ENCODE measurements around the gene B4GALT2.

Gene B4GALT2

GRCh38 chr1:43978551-43979260 is at the start of gene B4GALT2:
B4GALT2 (plus strand) TSS chr1:43979210; CDS start chr1:43981161, 1,951 bp downstream.
- peak; percentile 79 for DNase-seq (ENCODE audit: low read depth)
- Histone ChIP-seq H3K36me3 (ENCODE audit: control insufficient read depth, insufficient read depth, low read length, severe bottlenecking) (peaks cover 20% of the 10 kb centered on the region), H3K4me1 (ENCODE audit: control insufficient read depth, insufficient read depth, low read length) (peaks cover 39% of the 10 kb centered on the region), H3K9me3 (ENCODE audit: control insufficient read depth, low read length) (no peaks in the 10 kb centered on the region), H3K9ac (ENCODE audit: low read length) (peak within 1 kb of the TSS; percentile 86), H3K4me3 (ENCODE audit: low read length) (peak within 1 kb of the TSS; percentile 84), H3K27me3 (replicated peaks; ENCODE audit: control insufficient read depth, insufficient read depth, low read length) (no peaks in the 10 kb centered on the region)

GRCh38 chr1:43930168-43930948 is 48.7 kb upstream of the B4GALT2 start:
- H3K36me3 ChIP-seq (ENCODE audit: control insufficient read depth, insufficient read depth, low read length, severe bottlenecking), result peaks cover 5% of the 10 kb centered on the region
- H3K4me1 ChIP-seq (ENCODE audit: control insufficient read depth, insufficient read depth, low read length), result peaks cover 6% of the 10 kb centered on the region
- H3K9ac ChIP-seq (ENCODE audit: low read length), result no peak overlapping the region
- DNase-seq (ENCODE audit: low read depth), result no peak
- H3K9me3 ChIP-seq (ENCODE audit: control insufficient read depth, low read length), result no peaks in the 10 kb centered on the region
- H3K4me3 ChIP-seq (ENCODE audit: low read length), result no peak overlapping the region
- no peaks in the 10 kb centered on the region for H3K27me3 ChIP-seq (replicated peaks; ENCODE audit: control insufficient read depth, insufficient read depth, low read length)

GRCh38 chr1:43930949-43931275 is 48.1 kb upstream of the B4GALT2 start:
- Histone ChIP-seq H3K27me3 (replicated peaks; ENCODE audit: control insufficient read depth, insufficient read depth, low read length) (peaks cover 3% of the 10 kb centered on the region), H3K4me3 (ENCODE audit: low read length) (no peak overlapping the region), H3K9ac (ENCODE audit: low read length) (no peak overlapping the region), H3K4me1 (ENCODE audit: control insufficient read depth, insufficient read depth, low read length) (peaks cover 6% of the 10 kb centered on the region), H3K9me3 (ENCODE audit: control insufficient read depth, low read length) (no peaks in the 10 kb centered on the region), H3K36me3 (ENCODE audit: control insufficient read depth, insufficient read depth, low read length, severe bottlenecking) (no peaks in the 10 kb centered on the region)
- no peak for DNase-seq (ENCODE audit: low read depth)

GRCh38 chr1:43931711-43932660 is 47.0 kb upstream of the B4GALT2 start:
- Histone ChIP-seq H3K4me1 (ENCODE audit: control insufficient read depth, insufficient read depth, low read length) (peaks cover 6% of the 10 kb centered on the region), H3K9ac (ENCODE audit: low read length) (no peak overlapping the region), H3K27me3 (replicated peaks; ENCODE audit: control insufficient read depth, insufficient read depth, low read length) (peaks cover 8% of the 10 kb centered on the region), H3K9me3 (ENCODE audit: control insufficient read depth, low read length) (no peaks in the 10 kb centered on the region), H3K4me3 (ENCODE audit: low read length) (no peak overlapping the region), H3K36me3 (ENCODE audit: control insufficient read depth, insufficient read depth, low read length, severe bottlenecking) (no peaks in the 10 kb centered on the region)
- no peak for DNase-seq (ENCODE audit: low read depth)

GRCh38 chr1:43932786-43933385 is 46.1 kb upstream of the B4GALT2 start:
- no peaks in the 10 kb centered on the region for H3K36me3 ChIP-seq (ENCODE audit: control insufficient read depth, insufficient read depth, low read length, severe bottlenecking)
- peaks cover 6% of the 10 kb centered on the region for H3K4me1 ChIP-seq (ENCODE audit: control insufficient read depth, insufficient read depth, low read length)
- H3K9me3 ChIP-seq (ENCODE audit: control insufficient read depth, low read length), result no peaks in the 10 kb centered on the region
- H3K9ac ChIP-seq (ENCODE audit: low read length), result no peak overlapping the region
- peak; percentile 58 for DNase-seq (ENCODE audit: low read depth)
- peak overlapping the region; percentile 58 for H3K4me3 ChIP-seq (ENCODE audit: low read length)
- H3K27me3 ChIP-seq (replicated peaks; ENCODE audit: control insufficient read depth, insufficient read depth, low read length), result peaks cover 17% of the 10 kb centered on the region

- H3K36me3 ChIP-seq (ENCODE audit: control insufficient read depth, insufficient read depth, low read length, severe bottlenecking), result no peaks in the 10 kb centered on the region
- H3K9me3 ChIP-seq (ENCODE audit: control insufficient read depth, low read length), result no peaks in the 10 kb centered on the region
- peak; percentile 54 for DNase-seq (ENCODE audit: low read depth)
- H3K4me3 ChIP-seq (ENCODE audit: low read length), result peak within 1 kb of the TSS; percentile 58
- H3K9ac ChIP-seq (ENCODE audit: low read length), result no peak within 1 kb of the TSS
- peaks cover 22% of the 10 kb centered on the region for H3K27me3 ChIP-seq (replicated peaks; ENCODE audit: control insufficient read depth, insufficient read depth, low read length)
- H3K4me1 ChIP-seq (ENCODE audit: control insufficient read depth, insufficient read depth, low read length), result peaks cover 6% of the 10 kb centered on the region
Observed at GRCh38 chr1:43933386-43934100, 45.5 kb upstream of the B4GALT2 start, which contains the start of gene ARTN. ARTN (plus strand) TSS chr1:43933801; CDS start chr1:43935657, 1,856 bp downstream.

GRCh38 chr1:43934101-43934985 is 44.7 kb upstream of the B4GALT2 start:
- Histone ChIP-seq H3K36me3 (ENCODE audit: control insufficient read depth, insufficient read depth, low read length, severe bottlenecking) (no peaks in the 10 kb centered on the region), H3K4me3 (ENCODE audit: low read length) (no peak overlapping the region), H3K9me3 (ENCODE audit: control insufficient read depth, low read length) (no peaks in the 10 kb centered on the region), H3K9ac (ENCODE audit: low read length) (no peak overlapping the region), H3K4me1 (ENCODE audit: control insufficient read depth, insufficient read depth, low read length) (peaks cover 6% of the 10 kb centered on the region), H3K27me3 (replicated peaks; ENCODE audit: control insufficient read depth, insufficient read depth, low read length) (peaks cover 25% of the 10 kb centered on the region)
- DNase-seq (ENCODE audit: low read depth), result peak; percentile 82

GRCh38 chr1:43934986-43935324 is 44.1 kb upstream of the B4GALT2 start:
- no peaks in the 10 kb centered on the region for H3K36me3 ChIP-seq (ENCODE audit: control insufficient read depth, insufficient read depth, low read length, severe bottlenecking)
- DNase-seq (ENCODE audit: low read depth), result no peak
- peaks cover 25% of the 10 kb centered on the region for H3K27me3 ChIP-seq (replicated peaks; ENCODE audit: control insufficient read depth, insufficient read depth, low read length)
- H3K9me3 ChIP-seq (ENCODE audit: control insufficient read depth, low read length), result no peaks in the 10 kb centered on the region
- H3K9ac ChIP-seq (ENCODE audit: low read length), result no peak overlapping the region
- H3K4me1 ChIP-seq (ENCODE audit: control insufficient read depth, insufficient read depth, low read length), result peaks cover 6% of the 10 kb centered on the region
- no peak overlapping the region for H3K4me3 ChIP-seq (ENCODE audit: low read length)

GRCh38 chr1:43935711-43936427 is 43.1 kb upstream of the B4GALT2 start:
- Histone ChIP-seq H3K36me3 (ENCODE audit: control insufficient read depth, insufficient read depth, low read length, severe bottlenecking) (no peaks in the 10 kb centered on the region), H3K9me3 (ENCODE audit: control insufficient read depth, low read length) (no peaks in the 10 kb centered on the region), H3K4me3 (ENCODE audit: low read length) (no peak overlapping the region), H3K9ac (ENCODE audit: low read length) (no peak overlapping the region), H3K27me3 (replicated peaks; ENCODE audit: control insufficient read depth, insufficient read depth, low read length) (peaks cover 25% of the 10 kb centered on the region), H3K4me1 (ENCODE audit: control insufficient read depth, insufficient read depth, low read length) (peaks cover 6% of the 10 kb centered on the region)
- DNase-seq (ENCODE audit: low read depth), result no peak
